GM18517 (cell line): ENCODE data around the gene ITGB4.

Experiments used
- ATAC-seq: cut with Tn5 transposase; IDR thresholded peaks from one replicate; pipeline ENCODE4 v1.9.1; 2021; ENCODE audit warnings: mild to moderate bottlenecking, moderate library complexity; ENCODE audit not compliant: unreplicated experiment

The ITGB4 gene

DNA sequence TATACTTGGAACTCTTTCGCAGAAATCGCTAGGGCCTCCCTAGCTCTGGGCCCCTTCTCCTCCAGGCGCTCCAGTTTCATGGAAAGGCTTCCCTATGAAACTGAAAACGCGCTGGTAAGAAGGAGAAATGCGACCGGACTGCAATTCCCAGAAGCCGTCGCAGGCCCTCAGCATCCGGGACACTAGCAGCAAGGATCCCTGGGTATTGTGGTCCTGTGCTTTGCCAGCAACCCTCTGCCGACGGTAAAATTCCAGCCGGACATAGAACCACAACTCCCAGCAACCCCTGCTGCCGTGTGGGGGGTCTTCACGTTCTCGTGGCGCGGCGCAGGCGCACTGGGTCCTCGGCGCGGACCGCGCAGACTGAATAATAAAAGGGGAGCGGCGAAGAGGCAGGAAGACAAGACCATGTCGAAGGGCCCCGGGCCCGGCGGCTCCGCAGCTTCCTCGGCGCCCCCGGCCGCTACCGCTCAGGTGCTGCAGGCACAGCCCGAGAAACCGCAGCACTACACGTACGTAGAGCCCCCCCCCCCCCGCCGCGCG lies 63.3 kb downstream of the ITGB4 start, which contains the start of gene UNK:
Gene UNK, plus strand, starts transcription at position 334 of the 543 bp plus-strand sequence. Its CDS starts 75 bp downstream, at position 409.
- ATAC-seq = peak; percentile 52

- ATAC-seq = peak; percentile 44
Measured at GRCh38 chr17:75785016-75785890, 64.0 kb downstream of the ITGB4 start.

GRCh38 chr17:75791254-75791653 lies 70.0 kb downstream of the ITGB4 start:
- no peak for ATAC-seq

- ATAC-seq = no peak
Measured at GRCh38 chr17:75793460-75793859, 72.2 kb downstream of the ITGB4 start.

GRCh38 chr17:75795820-75796607 lies 74.8 kb downstream of the ITGB4 start:
- ATAC-seq = no peak

GRCh38 chr17:75799402-75799801 lies 78.1 kb downstream of the ITGB4 start:
- no peak for ATAC-seq

DNA sequence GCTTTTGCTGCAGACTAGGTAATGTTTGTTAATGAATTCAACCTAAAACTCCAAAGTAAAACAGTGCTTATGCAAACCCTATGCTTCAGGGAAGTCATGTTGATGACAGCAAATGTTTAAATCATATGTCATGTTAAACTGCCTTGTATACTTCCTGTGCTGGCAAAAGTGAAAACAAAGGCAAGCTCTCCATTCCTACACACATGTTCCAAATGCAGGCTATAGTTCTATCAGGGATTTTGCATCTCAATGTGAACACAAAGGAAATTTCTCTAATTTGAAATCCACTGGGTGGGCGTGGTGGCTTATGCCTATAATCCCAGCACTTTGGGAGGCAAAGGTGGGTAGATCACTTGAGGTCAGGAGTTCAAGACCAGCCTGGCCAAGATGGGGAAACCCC lies 82.6 kb downstream of the ITGB4 start:
- no peak for ATAC-seq

DNA sequence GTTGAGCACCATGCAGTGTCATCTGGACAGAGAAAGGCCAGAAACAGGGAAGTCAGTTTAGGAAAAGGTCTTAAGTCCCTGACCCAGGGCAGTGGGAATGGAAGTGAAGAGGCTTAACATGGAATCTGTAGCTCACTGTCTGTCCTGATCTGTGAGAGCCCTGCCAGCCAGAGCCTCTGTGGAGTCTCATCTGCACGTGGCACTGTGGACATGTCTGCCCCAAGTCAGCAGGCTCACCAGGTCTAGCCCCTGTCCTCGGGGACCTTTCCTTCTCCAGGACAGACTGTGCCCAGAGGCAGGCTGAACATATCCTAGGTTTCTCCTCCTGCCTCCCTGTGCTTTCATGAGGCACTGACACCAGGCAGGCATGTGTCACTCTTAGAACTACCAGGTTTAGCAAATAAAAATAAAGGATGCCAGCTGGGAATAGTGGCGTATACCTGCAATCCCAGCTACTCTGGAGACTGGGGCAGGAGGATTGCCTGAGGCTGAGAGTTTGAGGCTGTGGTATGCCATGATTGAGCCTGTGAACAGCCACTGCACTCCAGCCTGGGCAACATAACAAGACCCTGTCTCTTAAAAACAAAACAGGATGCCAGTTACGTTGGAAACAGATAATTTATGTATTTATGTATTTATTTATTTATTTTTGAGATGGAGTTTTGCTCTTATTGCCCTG lies 85.7 kb downstream of the ITGB4 start:
- ATAC-seq = no peak
